ENCODE measurements around the gene HIVEP2.

HIVEP2 gene

DNA sequence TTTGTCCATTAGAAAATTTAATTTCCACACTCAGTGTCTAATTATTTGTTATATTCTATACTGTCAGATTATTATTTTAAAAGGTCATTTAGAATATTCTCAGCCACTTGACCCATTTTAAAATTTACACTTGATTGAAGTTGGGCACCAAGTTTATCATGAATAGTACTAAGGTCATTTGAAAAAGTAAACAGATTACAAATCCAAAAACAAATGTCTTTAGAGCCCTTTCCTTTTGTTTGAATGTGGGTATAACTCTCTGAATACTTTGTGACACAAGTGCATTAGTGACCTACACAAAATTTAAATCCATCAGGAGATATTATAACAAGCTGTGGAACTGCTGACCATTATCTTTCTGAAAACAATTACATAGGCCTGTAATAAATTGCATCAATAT lies 11.3 kb downstream of the HIVEP2 start:
- H3K9me3 ChIP-seq (ENCODE audit: insufficient read depth, low read depth, low read length) = no peaks in the 10 kb centered on the region
- H3K36me3 ChIP-seq (ENCODE audit: insufficient read depth, low read depth, low read length) = no peaks in the 10 kb centered on the region
- H3K4me3 ChIP-seq (ENCODE audit: low read length) = no peak overlapping the region
- peaks cover 4% of the 10 kb centered on the region; the same call in 1 of the 2 replicates for H3K27me3 ChIP-seq (ENCODE audit: insufficient read depth, low read length)
- H3K9ac ChIP-seq (ENCODE audit: low read depth, low read length) = no peak overlapping the region
- H3K27ac ChIP-seq (ENCODE audit: low read length) = no peak overlapping the region
- H3K4me1 ChIP-seq (ENCODE audit: insufficient read depth, low read length) = no peaks in the 10 kb centered on the region

GRCh38 chr6:142932889-142933288 lies 12.1 kb downstream of the HIVEP2 start:
- Histone ChIP-seq H3K27me3 (ENCODE audit: insufficient read depth, low read length) (peaks cover 12% of the 10 kb centered on the region), H3K9me3 (ENCODE audit: insufficient read depth, low read depth, low read length) (no peaks in the 10 kb centered on the region), H3K9ac (ENCODE audit: low read depth, low read length) (no peak overlapping the region), H3K36me3 (ENCODE audit: insufficient read depth, low read depth, low read length) (no peaks in the 10 kb centered on the region), H3K27ac (ENCODE audit: low read length) (no peak overlapping the region), H3K4me3 (ENCODE audit: low read length) (no peak overlapping the region), H3K4me1 (ENCODE audit: insufficient read depth, low read length) (no peaks in the 10 kb centered on the region)

DNA sequence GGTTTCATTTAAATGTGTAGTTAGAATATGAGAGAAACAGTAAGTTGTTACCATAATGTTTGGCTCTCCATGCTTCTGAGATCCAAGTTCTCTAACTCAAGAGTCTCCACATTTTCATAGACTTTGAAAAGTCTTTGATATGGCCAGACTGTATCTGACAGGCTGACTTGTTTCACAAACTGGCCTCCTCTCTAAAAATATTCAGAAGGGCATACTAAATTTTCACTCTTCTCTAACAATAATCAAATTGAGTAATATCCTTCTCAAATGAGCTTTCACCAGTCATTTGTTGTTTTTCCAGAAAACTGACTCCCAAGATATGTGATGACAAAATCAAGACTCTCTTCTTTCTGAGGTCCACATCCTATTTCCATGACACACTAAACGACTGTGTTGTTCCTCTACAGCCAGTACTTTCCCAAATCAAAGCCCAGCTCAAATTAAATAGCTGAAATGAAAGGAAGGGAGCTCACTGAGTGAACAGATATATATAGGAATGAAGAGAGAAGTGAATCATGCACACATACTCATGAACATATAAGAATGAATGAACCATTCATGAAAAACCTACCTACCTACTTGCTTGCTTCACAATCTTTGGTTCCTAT lies 15.1 kb downstream of the HIVEP2 start:
- no peaks in the 10 kb centered on the region for H3K36me3 ChIP-seq (ENCODE audit: insufficient read depth, low read depth, low read length)
- peaks cover 36% of the 10 kb centered on the region for H3K27me3 ChIP-seq (ENCODE audit: insufficient read depth, low read length)
- H3K4me3 ChIP-seq (ENCODE audit: low read length) = no peak overlapping the region
- no peak overlapping the region for H3K9ac ChIP-seq (ENCODE audit: low read depth, low read length)
- no peaks in the 10 kb centered on the region for H3K9me3 ChIP-seq (ENCODE audit: insufficient read depth, low read depth, low read length)
- no peak overlapping the region for H3K27ac ChIP-seq (ENCODE audit: low read length)
- H3K4me1 ChIP-seq (ENCODE audit: insufficient read depth, low read length) = peaks cover 7% of the 10 kb centered on the region; the same call in 1 of the 2 replicates

GRCh38 chr6:142927904-142928303 lies 17.1 kb downstream of the HIVEP2 start:
- H3K36me3 ChIP-seq (ENCODE audit: insufficient read depth, low read depth, low read length) = no peaks in the 10 kb centered on the region
- peaks cover 7% of the 10 kb centered on the region; the same call in 1 of the 2 replicates for H3K4me1 ChIP-seq (ENCODE audit: insufficient read depth, low read length)
- H3K9ac ChIP-seq (ENCODE audit: low read depth, low read length) = no peak overlapping the region
- H3K9me3 ChIP-seq (ENCODE audit: insufficient read depth, low read depth, low read length) = no peaks in the 10 kb centered on the region
- peaks cover 36% of the 10 kb centered on the region for H3K27me3 ChIP-seq (ENCODE audit: insufficient read depth, low read length)
- no peak overlapping the region for H3K27ac ChIP-seq (ENCODE audit: low read length)
- no peak overlapping the region for H3K4me3 ChIP-seq (ENCODE audit: low read length)

DNA sequence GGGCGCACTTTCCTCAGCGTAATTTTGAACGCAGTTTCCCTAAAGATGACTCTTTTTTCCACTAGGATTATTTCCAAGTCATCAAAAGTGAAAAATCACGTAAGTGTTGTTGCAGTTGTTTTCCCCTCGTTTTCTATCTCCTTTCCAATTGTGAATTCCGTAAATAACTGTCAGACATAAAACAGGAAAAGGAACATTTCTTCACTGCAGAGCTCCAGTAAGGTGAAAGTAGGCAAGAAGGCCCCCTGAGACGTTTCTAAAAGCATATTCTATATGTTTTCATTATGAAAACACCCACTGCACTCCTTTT lies 17.8 kb downstream of the HIVEP2 start:
- Histone ChIP-seq H3K4me1 (ENCODE audit: insufficient read depth, low read length) (peaks cover 7% of the 10 kb centered on the region; the same call in 1 of the 2 replicates), H3K36me3 (ENCODE audit: insufficient read depth, low read depth, low read length) (no peaks in the 10 kb centered on the region), H3K4me3 (ENCODE audit: low read length) (peak overlapping the region; percentile 62), H3K27ac (ENCODE audit: low read length) (no peak overlapping the region), H3K9ac (ENCODE audit: low read depth, low read length) (peak overlapping the region; percentile 31; the same call in 1 of the 2 replicates), H3K27me3 (ENCODE audit: insufficient read depth, low read length) (peaks cover 36% of the 10 kb centered on the region), H3K9me3 (ENCODE audit: insufficient read depth, low read depth, low read length) (no peaks in the 10 kb centered on the region)

DNA sequence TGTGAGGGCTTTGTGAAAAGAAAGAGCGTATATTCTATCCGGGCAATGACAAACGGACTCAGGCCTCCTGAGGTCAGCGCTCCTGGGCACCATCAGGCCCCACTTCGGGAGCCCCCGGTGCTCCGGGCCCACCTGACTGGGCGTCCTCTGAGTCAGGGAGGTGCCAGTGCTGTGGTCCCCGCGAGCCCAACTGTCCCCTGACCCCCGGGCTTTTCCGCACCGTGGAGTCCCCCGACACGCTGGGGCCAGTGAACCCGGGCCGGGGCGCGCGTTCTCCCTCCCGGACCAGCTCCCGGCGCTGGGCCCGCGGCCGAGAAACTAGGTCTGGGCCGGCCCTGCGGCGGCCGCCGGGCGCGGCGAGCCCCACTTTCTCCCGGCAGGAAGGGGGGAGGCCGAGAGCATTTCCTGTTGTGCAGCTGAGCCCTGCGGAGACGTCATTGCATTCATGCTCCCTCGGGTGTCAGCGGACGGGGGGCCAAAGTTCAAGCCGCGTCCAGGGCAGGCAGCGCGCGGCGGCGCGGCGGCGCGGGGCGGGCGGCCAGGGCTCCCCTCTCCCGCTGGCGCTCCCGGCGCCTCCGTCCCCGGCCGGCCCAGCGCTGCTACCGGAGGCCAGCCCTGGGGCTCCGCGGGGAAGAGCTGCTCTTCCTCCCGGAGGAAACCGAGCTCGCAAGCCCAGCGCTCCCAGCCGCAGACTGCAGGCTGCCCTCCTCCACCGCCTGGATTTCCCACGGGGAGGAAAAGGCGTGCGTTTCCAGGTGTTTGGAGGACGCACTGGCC lies 18.3 kb downstream of the HIVEP2 start:
- Histone ChIP-seq H3K4me1 (ENCODE audit: insufficient read depth, low read length) (peaks cover 7% of the 10 kb centered on the region; the same call in 1 of the 2 replicates), H3K4me3 (ENCODE audit: low read length) (peak overlapping the region; percentile 62), H3K9me3 (ENCODE audit: insufficient read depth, low read depth, low read length) (no peaks in the 10 kb centered on the region), H3K9ac (ENCODE audit: low read depth, low read length) (peak overlapping the region; percentile 67; the same call in 1 of the 2 replicates), H3K27ac (ENCODE audit: low read length) (no peak overlapping the region), H3K27me3 (ENCODE audit: insufficient read depth, low read length) (peaks cover 36% of the 10 kb centered on the region), H3K36me3 (ENCODE audit: insufficient read depth, low read depth, low read length) (no peaks in the 10 kb centered on the region)

- Histone ChIP-seq H3K9ac (ENCODE audit: low read depth, low read length) (peak overlapping the region; percentile 67; the same call in 1 of the 2 replicates), H3K27me3 (ENCODE audit: insufficient read depth, low read length) (peaks cover 36% of the 10 kb centered on the region), H3K9me3 (ENCODE audit: insufficient read depth, low read depth, low read length) (no peaks in the 10 kb centered on the region), H3K27ac (ENCODE audit: low read length) (no peak overlapping the region), H3K4me3 (ENCODE audit: low read length) (peak overlapping the region; percentile 62), H3K4me1 (ENCODE audit: insufficient read depth, low read length) (peaks cover 7% of the 10 kb centered on the region; the same call in 1 of the 2 replicates), H3K36me3 (ENCODE audit: insufficient read depth, low read depth, low read length) (no peaks in the 10 kb centered on the region)
Observed at GRCh38 chr6:142926177-142926493, 18.8 kb downstream of the HIVEP2 start.

- no peak overlapping the region for H3K27ac ChIP-seq (ENCODE audit: low read length)
- peaks cover 36% of the 10 kb centered on the region for H3K27me3 ChIP-seq (ENCODE audit: insufficient read depth, low read length)
- H3K36me3 ChIP-seq (ENCODE audit: insufficient read depth, low read depth, low read length) = no peaks in the 10 kb centered on the region
- H3K9ac ChIP-seq (ENCODE audit: low read depth, low read length) = no peak overlapping the region
- H3K4me1 ChIP-seq (ENCODE audit: insufficient read depth, low read length) = peaks cover 7% of the 10 kb centered on the region; the same call in 1 of the 2 replicates
- H3K9me3 ChIP-seq (ENCODE audit: insufficient read depth, low read depth, low read length) = no peaks in the 10 kb centered on the region
- no peak overlapping the region for H3K4me3 ChIP-seq (ENCODE audit: low read length)
Observed at GRCh38 chr6:142925575-142926110, 19.3 kb downstream of the HIVEP2 start.

DNA sequence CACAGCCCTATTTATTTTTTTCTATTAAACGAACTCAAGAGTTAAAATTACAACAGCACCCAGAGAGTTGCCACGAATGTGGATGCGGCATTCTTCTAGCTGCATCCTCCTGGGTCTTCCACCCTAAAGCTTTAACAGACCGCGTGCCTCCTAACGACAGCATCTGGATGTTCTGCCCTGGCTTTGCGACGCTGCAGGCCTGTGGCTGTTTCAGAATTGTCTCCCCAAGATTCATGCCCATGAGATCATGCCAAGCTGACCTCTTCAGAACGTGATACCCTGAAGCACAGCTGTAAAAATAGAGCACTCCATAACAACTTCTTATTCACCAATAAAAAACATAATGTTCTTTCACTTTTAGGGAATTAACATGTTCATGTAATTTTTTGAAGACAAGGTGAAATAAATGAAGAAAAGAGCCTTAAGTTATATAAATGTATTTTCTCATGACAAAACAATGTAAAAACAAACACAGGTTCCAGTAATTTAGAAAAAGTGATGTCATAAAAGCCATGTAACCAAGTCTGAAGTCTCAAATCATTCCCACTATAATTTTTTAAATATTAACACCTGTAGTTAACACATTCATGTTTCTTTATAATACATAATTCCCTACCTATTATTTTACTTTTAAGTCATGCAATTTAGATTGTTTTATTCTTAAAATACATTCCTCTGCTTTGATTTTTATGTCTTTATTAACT lies 26.5 kb downstream of the HIVEP2 start:
- no peak overlapping the region for H3K9ac ChIP-seq (ENCODE audit: low read depth, low read length)
- no peak overlapping the region for H3K4me3 ChIP-seq (ENCODE audit: low read length)
- no peaks in the 10 kb centered on the region for H3K4me1 ChIP-seq (ENCODE audit: insufficient read depth, low read length)
- no peaks in the 10 kb centered on the region for H3K36me3 ChIP-seq (ENCODE audit: insufficient read depth, low read depth, low read length)
- no peaks in the 10 kb centered on the region for H3K27me3 ChIP-seq (ENCODE audit: insufficient read depth, low read length)
- H3K9me3 ChIP-seq (ENCODE audit: insufficient read depth, low read depth, low read length) = no peaks in the 10 kb centered on the region; the same call in 1 of the 2 replicates
- no peak overlapping the region for H3K27ac ChIP-seq (ENCODE audit: low read length)

GRCh38 chr6:142916881-142917280 lies 28.1 kb downstream of the HIVEP2 start:
- no peaks in the 10 kb centered on the region for H3K36me3 ChIP-seq (ENCODE audit: insufficient read depth, low read depth, low read length)
- H3K4me1 ChIP-seq (ENCODE audit: insufficient read depth, low read length) = peaks cover 6% of the 10 kb centered on the region; the same call in 1 of the 2 replicates
- no peak overlapping the region for H3K4me3 ChIP-seq (ENCODE audit: low read length)
- H3K9ac ChIP-seq (ENCODE audit: low read depth, low read length) = no peak overlapping the region
- no peaks in the 10 kb centered on the region for H3K27me3 ChIP-seq (ENCODE audit: insufficient read depth, low read length)
- peaks cover 3% of the 10 kb centered on the region; the same call in 1 of the 2 replicates for H3K9me3 ChIP-seq (ENCODE audit: insufficient read depth, low read depth, low read length)
- no peak overlapping the region for H3K27ac ChIP-seq (ENCODE audit: low read length)

DNA sequence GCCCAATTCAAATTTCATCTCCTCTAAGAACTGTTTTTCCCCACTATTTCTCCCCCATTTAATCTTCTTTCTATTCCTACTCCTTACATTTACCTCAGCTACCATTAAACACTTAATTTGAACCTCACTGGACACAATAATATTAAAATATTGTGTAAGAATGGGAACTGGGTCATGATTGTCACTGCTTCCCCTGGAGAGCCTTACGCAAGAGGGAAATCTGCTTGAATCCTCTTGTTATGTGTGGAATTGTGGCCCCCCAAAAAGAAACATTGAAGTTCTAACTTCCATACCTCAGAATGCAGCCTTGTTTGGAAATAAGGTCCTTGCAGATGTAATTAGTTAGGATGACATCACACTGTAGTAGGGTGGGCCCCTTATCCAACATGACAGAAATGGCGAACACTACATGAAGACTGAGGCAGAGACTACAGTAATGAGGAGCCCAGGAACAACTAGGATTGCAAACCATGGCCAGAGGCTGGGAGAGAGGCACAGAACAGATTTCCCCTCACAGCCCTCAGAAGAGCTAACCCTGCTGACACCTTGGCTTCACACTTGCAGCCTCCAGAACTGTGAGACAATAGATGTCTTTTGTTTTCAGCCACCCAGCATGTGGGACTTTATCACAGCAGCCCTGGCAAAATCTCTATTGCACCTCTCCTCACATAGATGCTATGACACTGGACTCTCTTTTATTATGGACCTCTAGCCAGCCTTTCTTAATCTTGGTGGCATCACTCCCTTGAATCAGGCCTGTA lies 29.9 kb downstream of the HIVEP2 start:
- H3K27ac ChIP-seq (ENCODE audit: low read length) = no peak overlapping the region
- no peak overlapping the region for H3K9ac ChIP-seq (ENCODE audit: low read depth, low read length)
- peaks cover 15% of the 10 kb centered on the region for H3K4me1 ChIP-seq (ENCODE audit: insufficient read depth, low read length)
- peaks cover 3% of the 10 kb centered on the region; the same call in 1 of the 2 replicates for H3K9me3 ChIP-seq (ENCODE audit: insufficient read depth, low read depth, low read length)
- no peaks in the 10 kb centered on the region for H3K36me3 ChIP-seq (ENCODE audit: insufficient read depth, low read depth, low read length)
- no peak overlapping the region for H3K4me3 ChIP-seq (ENCODE audit: low read length)
- no peaks in the 10 kb centered on the region for H3K27me3 ChIP-seq (ENCODE audit: insufficient read depth, low read length)

Data from iPS-20b (cell line).